ENCODE results near the gene TAB2. TPM values are rescaled to one million over a fixed set of nuclear protein-coding genes. Genes with fewer than 3 reads are reported as not detected.
"Not testable (repeated sequence)": the region's sequence is repeated elsewhere in the genome, so short reads cannot be mapped to it uniquely, and the experiment has no call there.

The TAB2 gene
- total RNA-seq, 1 donor from 2014 or later = 37.0 TPM

GRCh38 chr6:149441740-149442139 lies 124.2 kb downstream of the TAB2 start:
- DNase-seq (ENCODE audit: low read depth) = no peak

- no peak for DNase-seq (ENCODE audit: low read depth)
Observed at GRCh38 chr6:149443411-149444181, 126.1 kb downstream of the TAB2 start.

GRCh38 chr6:149444360-149445094 lies 127.0 kb downstream of the TAB2 start:
- not testable (repeated sequence) for DNase-seq (ENCODE audit: low read depth)

GRCh38 chr6:149445095-149445466 lies 127.6 kb downstream of the TAB2 start:
- DNase-seq (ENCODE audit: low read depth) = peak; percentile 66

- DNase-seq (ENCODE audit: low read depth) = peak; percentile 92
Observed at GRCh38 chr6:149445573-149445972, 128.1 kb downstream of the TAB2 start.

GRCh38 chr6:149446791-149447376 lies 129.4 kb downstream of the TAB2 start:
- DNase-seq (ENCODE audit: low read depth) = no peak

- no peak for DNase-seq (ENCODE audit: low read depth)
Observed at GRCh38 chr6:149448821-149449453, 131.4 kb downstream of the TAB2 start.

GRCh38 chr6:149449831-149450678 lies 132.5 kb downstream of the TAB2 start:
- no peak for DNase-seq (ENCODE audit: low read depth)

GRCh38 chr6:149450679-149451375 lies 133.3 kb downstream of the TAB2 start:
- no peak for DNase-seq (ENCODE audit: low read depth)

GRCh38 chr6:149451376-149452036 lies 134.0 kb downstream of the TAB2 start:
- DNase-seq (ENCODE audit: low read depth) = no peak

GRCh38 chr6:149452037-149452939 lies 134.8 kb downstream of the TAB2 start:
- DNase-seq (ENCODE audit: low read depth) = no peak

GRCh38 chr6:149453597-149454345 lies 136.3 kb downstream of the TAB2 start:
- no peak for DNase-seq (ENCODE audit: low read depth)

- peak; percentile 98 for DNase-seq (ENCODE audit: low read depth)
Observed at GRCh38 chr6:149454346-149454848, 136.9 kb downstream of the TAB2 start.

GRCh38 chr6:149455031-149455732 lies 137.7 kb downstream of the TAB2 start:
- peak; percentile 20 for DNase-seq (ENCODE audit: low read depth)

GRCh38 chr6:149456311-149457021 lies 139.0 kb downstream of the TAB2 start:
- DNase-seq (ENCODE audit: low read depth) = no peak

GRCh38 chr6:149457316-149457884 lies 139.9 kb downstream of the TAB2 start:
- no peak for DNase-seq (ENCODE audit: low read depth)

Data from myocyte (in vitro differentiated cells).